Mucosa of rectum (tissue), 2 donors: ENCODE data around the gene KRT36.
A peak's percentile ranks its signal among the peaks of the same experiment; 100 is the strongest.

Source experiments
- H3K27ac ChIP-seq, 2 donors: one replicate each; pipeline ENCODE4 v1.7.0; 2013; ENCODE audit warnings: inconsistent platforms in 2 of 2, low read depth in 2 of 2, low read length in 2 of 2
- H3K27me3 ChIP-seq, 2 donors: one replicate each; pipeline ENCODE4 v1.7.0; 2013; ENCODE audit warnings: low read length in 2 of 2; ENCODE audit not compliant: control insufficient read depth in 2 of 2, insufficient read depth in 2 of 2
- H3K36me3 ChIP-seq, 2 donors: one replicate each; pipeline ENCODE4 v1.7.0; 2013; ENCODE audit warnings: low read length in 2 of 2; ENCODE audit not compliant: control insufficient read depth in 2 of 2, insufficient read depth in 2 of 2
- H3K4me1 ChIP-seq, 2 donors: one replicate each; pipeline ENCODE4 v1.7.0; 2013; ENCODE audit warnings: low read length in 2 of 2, mild to moderate bottlenecking in 1 of 2; ENCODE audit not compliant: control insufficient read depth in 2 of 2, insufficient read depth in 2 of 2
- H3K4me3 ChIP-seq, 2 donors: one replicate each; pipeline ENCODE4 v1.7.0; 2013; ENCODE audit warnings: low read length in 2 of 2
- H3K9ac ChIP-seq, 2 donors: one replicate each; pipeline ENCODE4 v1.7.0; 2013; ENCODE audit warnings: low read length in 2 of 2, low read depth in 1 of 2, mild to moderate bottlenecking in 1 of 2
- H3K9me3 ChIP-seq, 2 donors: one replicate each; pipeline ENCODE4 v1.7.0; 2013; ENCODE audit warnings: low read length in 2 of 2; ENCODE audit not compliant: control insufficient read depth in 2 of 2
- donor health status: healthy.
- donor health status: Normal muscosa, but diverticular disease.

The KRT36 gene

DNA sequence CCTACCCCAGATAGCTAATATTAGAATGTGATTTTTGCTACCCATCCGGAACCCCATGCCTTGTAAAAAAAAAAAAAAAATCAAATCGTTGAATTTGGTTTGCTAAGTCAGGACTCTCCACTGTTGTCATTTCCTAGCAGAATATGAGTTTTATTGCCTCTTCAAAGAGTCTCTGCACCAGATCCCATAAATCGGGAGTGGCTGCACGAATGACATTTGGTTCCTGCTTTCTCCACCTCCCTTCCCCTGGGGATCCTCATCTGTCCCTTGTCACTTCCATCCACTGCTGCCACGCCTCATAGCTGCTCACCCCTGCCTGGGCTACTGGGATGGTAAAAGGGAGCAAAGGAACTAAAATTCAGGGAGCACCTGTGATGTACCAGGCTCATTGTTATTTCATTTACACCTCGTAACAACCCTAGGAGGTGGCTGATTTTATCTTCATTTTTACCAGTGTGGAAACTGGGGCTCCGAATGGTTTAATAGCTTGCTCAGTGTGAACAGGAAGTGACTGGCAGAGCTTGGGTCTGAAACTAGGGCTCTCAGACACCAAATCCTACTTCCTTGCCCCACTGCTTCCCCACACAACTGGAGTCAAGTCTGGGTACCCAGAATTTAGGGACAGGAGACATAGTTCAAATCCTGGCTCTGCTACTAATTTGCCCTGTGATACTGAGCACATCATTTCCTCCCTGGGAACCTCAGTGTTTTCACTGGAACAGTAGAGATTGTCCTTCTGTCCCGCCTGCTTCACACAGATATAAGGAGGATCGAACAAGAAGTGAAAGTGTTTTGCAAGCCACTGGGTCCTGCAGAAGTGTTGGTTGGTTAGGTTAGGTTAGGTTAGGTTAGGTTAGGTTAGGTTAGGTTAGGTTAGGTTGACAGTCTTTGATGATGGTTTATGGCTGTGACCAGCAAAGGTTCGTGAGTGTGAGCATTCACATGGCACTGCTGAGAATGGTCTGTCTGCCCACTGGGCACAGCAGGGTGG lies 585 bp upstream of the KRT36 start:
- H3K4me3 ChIP-seq, result peak overlapping the region in 1 of 2 donors; percentile 14
- peak overlapping the region in 1 of 2 donors; percentile 53 for H3K27ac ChIP-seq
- no peaks in the 10 kb centered on the region for H3K36me3 ChIP-seq
- peaks cover 20 to 43% of the 10 kb centered on the region in 2 donors for H3K4me1 ChIP-seq
- no peaks in the 10 kb centered on the region for H3K9me3 ChIP-seq
- peak overlapping the region in 1 of 2 donors; percentile 26 for H3K9ac ChIP-seq
- H3K27me3 ChIP-seq, result no peaks in the 10 kb centered on the region

GRCh38 chr17:41486809-41487530 lies 2.7 kb downstream of the KRT36 start:
- no peak overlapping the region for H3K4me3 ChIP-seq
- no peak overlapping the region for H3K27ac ChIP-seq
- H3K9ac ChIP-seq, result no peak overlapping the region
- H3K36me3 ChIP-seq, result no peaks in the 10 kb centered on the region
- H3K27me3 ChIP-seq, result no peaks in the 10 kb centered on the region
- H3K4me1 ChIP-seq, result peaks cover 20 to 32% of the 10 kb centered on the region in 2 donors
- no peaks in the 10 kb centered on the region for H3K9me3 ChIP-seq

DNA sequence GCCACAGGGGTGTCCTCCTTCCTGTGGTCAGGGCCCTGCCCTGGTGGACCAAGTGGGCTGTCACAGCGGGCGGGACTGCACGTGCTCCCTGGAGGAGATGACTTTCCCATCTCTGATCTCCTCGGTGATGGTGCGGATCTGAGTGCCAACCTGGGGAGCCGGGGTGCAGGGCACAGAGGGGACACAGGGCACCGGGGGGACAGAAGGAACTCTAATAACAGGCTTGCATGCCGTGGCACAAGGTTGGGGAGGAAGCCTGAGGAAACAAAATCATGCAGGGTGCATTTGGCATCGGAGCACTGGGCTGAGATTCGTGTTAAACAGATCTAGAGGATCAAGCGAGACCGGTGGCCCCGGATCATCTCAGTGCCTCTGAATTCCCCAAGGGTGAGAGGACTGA lies 3.4 kb downstream of the KRT36 start:
- H3K9ac ChIP-seq, result no peak overlapping the region
- H3K27me3 ChIP-seq, result no peaks in the 10 kb centered on the region
- H3K9me3 ChIP-seq, result no peaks in the 10 kb centered on the region
- peaks cover 16 to 25% of the 10 kb centered on the region in 2 donors for H3K4me1 ChIP-seq
- H3K27ac ChIP-seq, result no peak overlapping the region
- H3K4me3 ChIP-seq, result no peak overlapping the region
- H3K36me3 ChIP-seq, result no peaks in the 10 kb centered on the region

- Histone ChIP-seq H3K9me3 (no peaks in the 10 kb centered on the region), H3K4me3 (no peak overlapping the region), H3K4me1 (peaks cover 8 to 15% of the 10 kb centered on the region in 2 donors), H3K27ac (no peak overlapping the region), H3K27me3 (no peaks in the 10 kb centered on the region), H3K36me3 (no peaks in the 10 kb centered on the region), H3K9ac (no peak overlapping the region)
Observed at GRCh38 chr17:41484920-41485904, 4.5 kb downstream of the KRT36 start.

DNA sequence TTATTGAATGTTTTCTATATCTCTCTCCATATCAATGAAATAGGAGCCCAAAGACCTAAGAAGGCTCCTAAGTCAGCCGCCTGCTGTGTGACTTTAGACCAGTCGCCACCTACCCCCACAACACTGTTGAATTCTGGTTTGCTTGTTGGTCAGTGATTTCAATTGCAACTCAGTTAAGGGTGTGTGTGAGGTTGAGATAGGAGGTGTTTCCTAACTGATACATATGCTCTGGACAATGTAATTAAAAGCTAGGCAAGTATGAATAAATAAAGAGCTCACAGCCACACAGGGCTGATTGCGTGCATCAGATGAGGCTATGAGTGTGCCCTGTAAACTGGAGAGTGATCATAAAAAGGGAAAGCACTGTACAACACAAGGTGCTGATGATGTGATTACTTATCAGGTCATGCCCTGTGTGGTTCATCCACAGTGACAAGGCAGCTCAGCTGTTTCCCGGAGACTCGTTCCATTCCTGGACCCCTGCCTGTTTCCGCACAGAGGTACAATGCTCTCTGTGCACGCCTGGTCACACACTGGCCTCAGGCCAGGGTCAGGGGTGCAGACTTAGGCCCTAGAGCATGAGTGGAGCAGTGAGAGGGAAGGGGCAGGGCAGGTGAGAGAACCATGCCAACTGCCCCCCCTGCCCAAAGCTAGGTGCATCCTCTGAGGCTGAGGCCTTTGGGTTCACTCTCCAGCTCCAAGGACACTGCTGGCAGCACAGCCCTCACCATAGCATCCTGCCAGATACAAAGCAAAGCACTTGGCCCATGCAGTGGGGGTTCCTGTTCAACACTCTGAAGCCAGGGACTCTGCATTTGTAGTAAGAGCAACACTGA lies 5.5 kb downstream of the KRT36 start:
- H3K27me3 ChIP-seq, result no peaks in the 10 kb centered on the region
- no peak overlapping the region for H3K4me3 ChIP-seq
- H3K4me1 ChIP-seq, result peaks cover 0 to 5% of the 10 kb centered on the region in 2 donors
- no peaks in the 10 kb centered on the region for H3K36me3 ChIP-seq
- no peaks in the 10 kb centered on the region for H3K9me3 ChIP-seq
- H3K9ac ChIP-seq, result no peak overlapping the region
- no peak overlapping the region for H3K27ac ChIP-seq

DNA sequence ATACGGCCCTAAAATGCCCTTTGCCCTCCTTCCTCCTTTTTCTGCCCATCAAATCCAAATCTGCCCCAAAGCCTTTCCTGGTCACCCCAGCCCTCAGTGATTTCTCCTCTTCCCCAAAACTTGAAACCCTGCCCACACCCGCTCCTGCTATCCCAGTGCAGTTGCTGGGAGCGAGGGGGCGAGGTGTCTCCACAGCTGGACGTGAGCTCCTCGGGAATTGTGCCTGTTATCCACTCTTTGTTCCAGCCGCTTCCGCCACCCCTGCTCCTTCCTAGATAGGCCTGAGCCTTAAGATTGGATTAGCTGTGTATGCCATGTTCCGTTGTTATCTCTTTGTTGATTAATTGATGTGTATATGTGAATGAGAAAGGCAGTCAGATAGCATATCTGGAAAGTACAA lies 6.2 kb downstream of the KRT36 start:
- H3K27me3 ChIP-seq, result no peaks in the 10 kb centered on the region
- H3K4me3 ChIP-seq, result no peak overlapping the region
- H3K4me1 ChIP-seq, result peaks cover 0 to 2% of the 10 kb centered on the region in 2 donors
- H3K36me3 ChIP-seq, result no peaks in the 10 kb centered on the region
- no peaks in the 10 kb centered on the region for H3K9me3 ChIP-seq
- H3K9ac ChIP-seq, result no peak overlapping the region
- no peak overlapping the region for H3K27ac ChIP-seq

- H3K4me3 ChIP-seq, result no peak within 1 kb of the TSS
- no peaks in the 10 kb centered on the region for H3K36me3 ChIP-seq
- no peak within 1 kb of the TSS for H3K9ac ChIP-seq
- no peaks in the 10 kb centered on the region for H3K27me3 ChIP-seq
- H3K27ac ChIP-seq, result no peak within 1 kb of the TSS
- H3K4me1 ChIP-seq, result no peaks in the 10 kb centered on the region
- no peaks in the 10 kb centered on the region for H3K9me3 ChIP-seq
Observed at GRCh38 chr17:41481036-41481435, 8.7 kb downstream of the KRT36 start, which contains the start of gene KRT35. KRT35 (minus strand) TSS chr17:41481151; CDS start chr17:41481097, 54 bp downstream.

DNA sequence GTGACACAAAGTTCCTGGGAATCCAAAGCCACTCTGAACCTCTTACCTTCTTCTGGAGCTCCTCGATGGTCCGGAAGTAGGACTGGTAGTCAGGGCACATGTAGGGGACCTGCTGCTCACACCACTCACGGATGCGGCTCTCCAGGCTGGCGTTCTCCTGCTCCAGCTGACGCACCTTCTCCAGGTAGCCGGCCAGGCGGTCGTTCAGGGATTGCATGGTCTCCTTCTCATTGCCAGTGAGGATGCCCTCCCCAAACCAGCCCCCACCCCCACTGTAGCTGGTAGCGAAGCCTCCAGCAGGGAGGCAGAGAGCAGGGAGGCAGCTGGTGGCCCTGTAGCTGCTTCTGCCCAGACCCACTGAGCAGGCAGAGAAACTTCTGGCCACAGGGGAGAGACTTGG lies 9.1 kb downstream of the KRT36 start:
- no peak overlapping the region for H3K4me3 ChIP-seq
- no peaks in the 10 kb centered on the region for H3K27me3 ChIP-seq
- no peak overlapping the region for H3K27ac ChIP-seq
- no peaks in the 10 kb centered on the region for H3K36me3 ChIP-seq
- no peak overlapping the region for H3K9ac ChIP-seq
- H3K9me3 ChIP-seq, result no peaks in the 10 kb centered on the region
- H3K4me1 ChIP-seq, result no peaks in the 10 kb centered on the region

DNA sequence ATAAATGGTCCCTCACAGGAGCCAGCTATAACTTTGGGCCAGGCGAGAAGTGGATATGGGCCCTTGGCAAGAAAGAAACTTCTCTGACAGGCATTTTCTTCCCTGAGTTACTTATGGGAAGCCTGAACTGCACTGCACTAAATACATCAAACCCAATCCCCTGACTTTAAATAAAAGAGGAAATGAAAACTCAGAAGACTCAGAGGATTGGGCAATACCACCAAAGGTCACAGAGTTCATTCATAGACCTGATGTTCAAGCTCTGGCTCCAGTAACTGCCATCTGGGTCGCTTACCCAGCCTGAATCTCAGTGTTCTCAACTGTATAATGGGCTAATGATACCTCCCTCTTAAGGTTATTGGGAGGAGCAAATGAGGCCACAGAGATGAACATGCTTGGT lies 9.6 kb downstream of the KRT36 start:
- H3K27ac ChIP-seq, result no peak overlapping the region
- H3K9ac ChIP-seq, result no peak overlapping the region
- no peaks in the 10 kb centered on the region for H3K36me3 ChIP-seq
- H3K9me3 ChIP-seq, result no peaks in the 10 kb centered on the region
- no peaks in the 10 kb centered on the region for H3K27me3 ChIP-seq
- H3K4me3 ChIP-seq, result no peak overlapping the region
- no peaks in the 10 kb centered on the region for H3K4me1 ChIP-seq
